SK-N-SH treated with all-trans-retinoic acid at 6 μM for 48 hours (cell line): ENCODE data around the gene CCDC24.

Experiments used
- ESRRG ChIP-seq: fragments of 250-450 bp; sonication (Bioruptor Pico); IDR thresholded peaks from 2 replicates; pipeline ENCODE4 v1.6.1; 2021; ENCODE audit warnings: mild to moderate bottlenecking
- OSR1 ChIP-seq: fragments of 250-450 bp; sonication (Bioruptor Pico); IDR thresholded peaks from 2 replicates; pipeline ENCODE4 v1.8.0; 2022; ENCODE audit warnings: moderate library complexity, mild to moderate bottlenecking, inconsistent platforms
- PATZ1 ChIP-seq: fragments of 250-450 bp; sonication (Bioruptor Pico); IDR thresholded peaks from 2 replicates; pipeline ENCODE4 v1.8.0; 2020; ENCODE audit warnings: mild to moderate bottlenecking, moderate library complexity, borderline replicate concordance
- PPARA ChIP-seq: fragments of 250-450 bp; sonication (Bioruptor Pico); IDR thresholded peaks from 2 replicates; pipeline ENCODE4 v1.5.0; 2020; ENCODE audit warnings: mild to moderate bottlenecking, borderline replicate concordance
- SNAI2 ChIP-seq: fragments of 250-450 bp; sonication (Bioruptor Pico); IDR thresholded peaks from 2 replicates; pipeline ENCODE4 v1.5.0; 2020; ENCODE audit warnings: mild to moderate bottlenecking, moderate library complexity
- TSHZ2 ChIP-seq: fragments of 250-450 bp; sonication (Bioruptor Pico); IDR thresholded peaks from 2 replicates; pipeline ENCODE4 v1.5.0; 2020; ENCODE audit warnings: mild to moderate bottlenecking, moderate library complexity
- ZFP3 ChIP-seq: fragments of 250-450 bp; sonication (Bioruptor Pico); IDR thresholded peaks from 2 replicates; pipeline ENCODE4 v1.5.0; 2020; ENCODE audit warnings: mild to moderate bottlenecking, moderate library complexity
- ZFP30 ChIP-seq: fragments of 450-650 bp; formaldehyde crosslinking; IDR thresholded peaks from 2 replicates; pipeline ENCODE4 v1.5.0; 2022; ENCODE audit warnings: mild to moderate bottlenecking, moderate library complexity
- ZNF565 ChIP-seq: fragments of 450-650 bp; formaldehyde crosslinking; conservative IDR thresholded peaks from 2 replicates; pipeline ENCODE4 v1.5.0; 2020; ENCODE audit warnings: low read depth, mild to moderate bottlenecking, moderate library complexity

GRCh38 chr1:43960798-43961197, 30.6 kb upstream of the CCDC24 start:
- TF ChIP-seq OSR1 (CRISPR knock-in tag) (no peak), ZFP3 (CRISPR knock-in tag) (no peak), PATZ1 (CRISPR knock-in tag) (no peak), SNAI2 (no peak), ZFP30 (CRISPR knock-in tag) (no peak), PPARA (CRISPR knock-in tag) (no peak), ESRRG (CRISPR knock-in tag) (no peak), TSHZ2 (no peak), ZNF565 (CRISPR knock-in tag) (no peak)
